ENCODE measurements around the gene AP2A2. TPM values are rescaled to one million over a fixed set of nuclear protein-coding genes. Genes with fewer than 3 reads are reported as not detected.
"Not testable (repeated sequence)": the region's sequence is repeated elsewhere in the genome, so short reads cannot be mapped to it uniquely, and the experiment has no call there.

Gene AP2A2
- total RNA-seq, 1 donor from 2014 or later: 92.0 TPM

- Histone ChIP-seq H3K9me3 (no peaks in the 10 kb centered on the region), H3K27me3 (no peaks in the 10 kb centered on the region), H3K4me1 (no peaks in the 10 kb centered on the region), H3K36me3 (peaks cover 20% of the 10 kb centered on the region), H3K27ac (no peak overlapping the region), H3K4me3 (no peak overlapping the region)
- intact Hi-C loops (cut with DNase I): no loop called here
- TF ChIP-seq, protein P1, sequence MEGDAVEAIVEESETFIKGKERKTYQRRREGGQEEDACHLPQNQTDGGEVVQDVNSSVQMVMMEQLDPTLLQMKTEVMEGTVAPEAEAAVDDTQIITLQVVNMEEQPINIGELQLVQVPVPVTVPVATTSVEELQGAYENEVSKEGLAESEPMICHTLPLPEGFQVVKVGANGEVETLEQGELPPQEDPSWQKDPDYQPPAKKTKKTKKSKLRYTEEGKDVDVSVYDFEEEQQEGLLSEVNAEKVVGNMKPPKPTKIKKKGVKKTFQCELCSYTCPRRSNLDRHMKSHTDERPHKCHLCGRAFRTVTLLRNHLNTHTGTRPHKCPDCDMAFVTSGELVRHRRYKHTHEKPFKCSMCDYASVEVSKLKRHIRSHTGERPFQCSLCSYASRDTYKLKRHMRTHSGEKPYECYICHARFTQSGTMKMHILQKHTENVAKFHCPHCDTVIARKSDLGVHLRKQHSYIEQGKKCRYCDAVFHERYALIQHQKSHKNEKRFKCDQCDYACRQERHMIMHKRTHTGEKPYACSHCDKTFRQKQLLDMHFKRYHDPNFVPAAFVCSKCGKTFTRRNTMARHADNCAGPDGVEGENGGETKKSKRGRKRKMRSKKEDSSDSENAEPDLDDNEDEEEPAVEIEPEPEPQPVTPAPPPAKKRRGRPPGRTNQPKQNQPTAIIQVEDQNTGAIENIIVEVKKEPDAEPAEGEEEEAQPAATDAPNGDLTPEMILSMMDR (IDR thresholded peaks at IDR 0.05): no peak
- ATAC-seq (peak; percentile 12), DNase-seq (no peak)
Observed at GRCh38 chr11:1015826-1016545, 90.3 kb downstream of the AP2A2 start.

DNA sequence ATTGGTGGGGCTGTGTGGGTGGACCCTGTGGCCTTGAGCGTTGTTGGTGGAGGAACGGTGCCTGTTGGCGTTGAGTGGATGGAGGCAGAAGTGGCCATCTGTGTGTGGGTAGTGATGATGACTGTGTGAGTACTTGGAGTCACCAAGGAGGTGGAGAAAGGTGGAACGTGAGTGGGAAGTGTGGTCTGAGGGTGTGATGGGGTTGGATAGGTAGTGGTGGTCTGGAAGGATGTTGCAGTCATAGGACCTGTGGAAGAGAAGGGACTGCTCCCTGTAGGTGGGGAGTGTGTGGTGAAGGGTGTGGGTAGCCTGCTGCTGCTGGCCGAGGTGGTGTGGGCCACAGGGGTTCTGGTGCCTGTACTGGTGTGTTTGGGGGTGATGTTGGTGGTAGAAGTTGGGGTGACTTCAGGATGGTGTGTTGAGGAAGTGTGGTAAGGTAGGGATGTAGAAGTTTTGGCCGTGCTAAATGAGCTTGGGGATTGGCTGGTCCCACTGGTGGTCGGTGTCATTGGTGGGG is 91.0 kb downstream of the AP2A2 start:
- intact Hi-C loops (cut with DNase I); H3K27me3 ChIP-seq; DNase-seq; H3K27ac ChIP-seq; H3K9me3 ChIP-seq; H3K4me3 ChIP-seq; H3K4me1 ChIP-seq: not testable (repeated sequence)
- peaks cover 13% of the 10 kb centered on the region for H3K36me3 ChIP-seq
- peak; percentile 19 for ATAC-seq

- H3K4me3 ChIP-seq: no peak overlapping the region
- peak; percentile 15 for ATAC-seq
- H3K36me3 ChIP-seq: peaks cover 6% of the 10 kb centered on the region
- no peaks in the 10 kb centered on the region for H3K27me3 ChIP-seq
- no peaks in the 10 kb centered on the region for H3K9me3 ChIP-seq
- TF ChIP-seq, protein P1 (IDR thresholded peaks at IDR 0.05): no peak
- H3K27ac ChIP-seq: no peak overlapping the region
- intact Hi-C loops (cut with DNase I): no loop called here
- no peak for DNase-seq
- no peaks in the 10 kb centered on the region for H3K4me1 ChIP-seq
Observed at GRCh38 chr11:1017269-1018005, 91.8 kb downstream of the AP2A2 start.

GRCh38 chr11:1018091-1018490 is 92.4 kb downstream of the AP2A2 start:
- intact Hi-C loops (cut with DNase I): no loop called here
- Histone ChIP-seq H3K27me3 (no peaks in the 10 kb centered on the region), H3K27ac (no peak overlapping the region), H3K9me3 (no peaks in the 10 kb centered on the region), H3K4me3 (no peak overlapping the region), H3K36me3 (peaks cover 5% of the 10 kb centered on the region), H3K4me1 (no peaks in the 10 kb centered on the region)
- DNase-seq (no peak), ATAC-seq (no peak)
- TF ChIP-seq, protein P1 (IDR thresholded peaks at IDR 0.05): no peak

DNA sequence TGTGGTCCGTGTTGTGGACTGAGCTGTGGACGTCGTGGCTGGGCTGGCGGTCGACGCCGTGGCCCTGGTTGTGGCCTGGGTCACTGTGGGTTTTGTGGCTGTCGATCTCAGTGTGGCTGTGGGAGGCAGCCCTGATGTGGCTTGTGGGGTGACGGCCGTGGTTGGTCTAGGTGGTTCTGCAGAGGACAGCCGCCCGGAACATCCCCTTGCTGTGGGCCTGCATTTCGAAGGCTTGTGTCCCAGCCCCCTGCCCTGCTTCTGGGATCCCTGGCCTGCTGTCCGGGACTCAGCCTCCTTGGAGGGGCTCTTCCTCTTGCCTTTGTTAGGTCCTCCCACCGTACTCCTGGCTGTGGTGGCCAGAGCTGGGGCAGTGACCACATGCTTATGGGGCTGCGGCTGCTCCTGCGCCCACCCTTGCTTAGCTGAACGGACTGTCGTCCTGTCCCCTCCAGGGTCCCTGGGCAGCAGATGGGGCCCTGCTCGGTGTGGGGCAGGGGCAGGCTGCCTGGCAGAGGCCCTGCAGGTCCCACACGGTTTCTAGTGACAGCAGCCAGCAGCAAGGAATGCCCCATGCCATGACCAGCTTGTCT is 93.7 kb downstream of the AP2A2 start:
- ATAC-seq (no peak), DNase-seq (no peak)
- intact Hi-C loops (cut with DNase I): no loop called here
- Histone ChIP-seq H3K9me3 (no peaks in the 10 kb centered on the region), H3K4me3 (no peak overlapping the region), H3K27me3 (no peaks in the 10 kb centered on the region), H3K4me1 (no peaks in the 10 kb centered on the region), H3K36me3 (no peaks in the 10 kb centered on the region), H3K27ac (no peak overlapping the region)
- TF ChIP-seq, protein P1 (IDR thresholded peaks at IDR 0.05): no peak
